Stomach (tissue), 4 donors: Measurements from ENCODE around the gene WWOX.

Experiments
- CTCF ChIP-seq, 7 experiments: fragments of 450-650 bp in 4 of 7; fragments of 200-600 bp in 3 of 7; sonication (generic) in 3 of 7; IDR thresholded peaks; one replicate each; pipeline ENCODE4 v1.5.1; 2016 to 2019; ENCODE audit warnings: antibody characterized with exemption in 7 of 7, control low read depth in 2 of 7, mild to moderate bottlenecking in 1 of 7
- POLR2A ChIP-seq, 4 donors: fragments of 450-650 bp; IDR thresholded peaks; one replicate each; pipeline ENCODE4 v1.6.1; 2016; ENCODE audit warnings: antibody characterized with exemption in 4 of 4, control low read depth in 2 of 4, mild to moderate bottlenecking in 1 of 4, moderate library complexity in 1 of 4

- TF ChIP-seq POLR2A (IDR thresholded peaks at IDR 0.05): no peak
- TF ChIP-seq CTCF (IDR thresholded peaks at IDR 0.05): no peak
Observed at GRCh38 chr16:78936060-78936459, 836.6 kb downstream of the WWOX start.
